Fibroblast of pulmonary artery (primary cell): ENCODE results near the gene KRTAP5-9.

Source experiments
- DNase-seq: peaks from one replicate; pipeline ENCODE4 v3.0.0-alpha.2; 2010; ENCODE audit warnings: low read depth
- H3K4me3 ChIP-seq: replicated peaks from 2 replicates; pipeline ENCODE4 v1.5.1; 2011; ENCODE audit warnings: low read depth, mild to moderate bottlenecking, control low read depth, low read length, moderate library complexity
- TF ChIP-seq, protein P1 (sequence below): IDR thresholded peaks from 2 replicates; pipeline ENCODE4 v1.5.1; 2011; ENCODE audit warnings: mild to moderate bottlenecking, control low read depth, low read length, inconsistent platforms; ENCODE audit errors: missing control alignments

KRTAP5-9 gene

DNA sequence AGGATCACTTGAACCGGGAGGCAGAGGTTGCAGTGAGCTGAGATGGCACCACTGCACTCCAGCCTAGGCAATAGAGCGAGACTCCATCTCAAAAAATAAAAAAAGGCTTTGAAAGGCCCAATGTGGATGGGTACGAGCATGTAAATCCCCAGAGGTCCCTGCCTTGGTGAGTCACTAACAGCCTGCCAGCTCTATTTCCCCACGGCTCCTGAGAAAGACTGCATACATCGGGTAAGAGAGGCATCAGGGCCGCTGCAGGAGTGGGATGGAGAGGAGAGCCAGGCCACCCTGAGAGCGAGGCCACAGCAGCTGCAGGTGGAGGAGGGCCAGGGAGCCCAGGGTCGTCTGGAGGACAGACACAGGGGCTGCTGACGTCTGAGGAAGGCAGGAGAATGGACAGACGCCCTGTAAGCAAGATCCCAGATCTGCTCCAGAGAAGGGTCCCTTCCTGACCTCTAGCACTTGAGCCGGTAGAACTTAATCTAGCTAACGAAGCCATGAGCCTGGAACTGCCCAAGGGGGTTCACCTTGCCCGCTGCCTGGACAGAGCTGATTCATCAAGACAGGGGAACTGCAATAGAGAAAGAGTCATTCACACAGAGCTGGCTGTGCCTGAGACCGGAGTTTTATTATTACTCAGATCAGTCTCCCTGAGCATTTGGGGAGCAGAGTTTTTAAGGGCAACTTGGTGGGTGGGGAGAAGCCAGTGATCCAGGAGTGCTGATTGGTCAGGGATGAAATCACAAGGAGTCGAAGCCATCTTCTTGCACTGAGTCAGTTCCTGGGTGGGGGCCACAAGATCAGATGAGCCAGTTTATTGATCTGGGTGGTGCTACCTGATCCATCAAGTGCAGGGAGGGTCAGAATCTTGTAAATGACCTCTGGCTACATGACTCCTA, 5.1 kb upstream of the KRTAP5-9 start:
- no peak for DNase-seq
- TF ChIP-seq, protein P1, sequence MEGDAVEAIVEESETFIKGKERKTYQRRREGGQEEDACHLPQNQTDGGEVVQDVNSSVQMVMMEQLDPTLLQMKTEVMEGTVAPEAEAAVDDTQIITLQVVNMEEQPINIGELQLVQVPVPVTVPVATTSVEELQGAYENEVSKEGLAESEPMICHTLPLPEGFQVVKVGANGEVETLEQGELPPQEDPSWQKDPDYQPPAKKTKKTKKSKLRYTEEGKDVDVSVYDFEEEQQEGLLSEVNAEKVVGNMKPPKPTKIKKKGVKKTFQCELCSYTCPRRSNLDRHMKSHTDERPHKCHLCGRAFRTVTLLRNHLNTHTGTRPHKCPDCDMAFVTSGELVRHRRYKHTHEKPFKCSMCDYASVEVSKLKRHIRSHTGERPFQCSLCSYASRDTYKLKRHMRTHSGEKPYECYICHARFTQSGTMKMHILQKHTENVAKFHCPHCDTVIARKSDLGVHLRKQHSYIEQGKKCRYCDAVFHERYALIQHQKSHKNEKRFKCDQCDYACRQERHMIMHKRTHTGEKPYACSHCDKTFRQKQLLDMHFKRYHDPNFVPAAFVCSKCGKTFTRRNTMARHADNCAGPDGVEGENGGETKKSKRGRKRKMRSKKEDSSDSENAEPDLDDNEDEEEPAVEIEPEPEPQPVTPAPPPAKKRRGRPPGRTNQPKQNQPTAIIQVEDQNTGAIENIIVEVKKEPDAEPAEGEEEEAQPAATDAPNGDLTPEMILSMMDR: no peak
- H3K4me3 ChIP-seq: no peak overlapping the region

DNA sequence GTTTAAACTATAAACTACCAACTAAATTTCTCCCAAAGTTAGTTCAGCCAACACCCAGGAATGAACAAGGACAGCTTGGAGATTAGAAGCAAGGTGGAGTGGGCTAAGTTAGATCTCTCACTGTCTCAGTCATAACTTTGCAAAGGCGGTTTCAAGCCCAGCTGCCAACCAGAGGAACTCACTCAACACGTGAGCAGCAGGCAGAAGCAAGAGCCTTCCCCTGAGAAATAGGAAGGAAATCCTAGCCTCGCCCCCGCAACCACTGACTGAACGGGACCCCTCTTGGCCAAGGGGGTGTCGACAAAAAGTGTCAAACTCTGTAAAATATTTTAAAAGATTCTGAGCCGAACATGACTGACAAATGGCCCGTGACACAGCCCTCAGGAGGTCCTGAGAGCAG, 4.4 kb upstream of the KRTAP5-9 start:
- H3K4me3 ChIP-seq: no peak overlapping the region
- no peak for DNase-seq
- TF ChIP-seq, protein P1: no peak

DNA sequence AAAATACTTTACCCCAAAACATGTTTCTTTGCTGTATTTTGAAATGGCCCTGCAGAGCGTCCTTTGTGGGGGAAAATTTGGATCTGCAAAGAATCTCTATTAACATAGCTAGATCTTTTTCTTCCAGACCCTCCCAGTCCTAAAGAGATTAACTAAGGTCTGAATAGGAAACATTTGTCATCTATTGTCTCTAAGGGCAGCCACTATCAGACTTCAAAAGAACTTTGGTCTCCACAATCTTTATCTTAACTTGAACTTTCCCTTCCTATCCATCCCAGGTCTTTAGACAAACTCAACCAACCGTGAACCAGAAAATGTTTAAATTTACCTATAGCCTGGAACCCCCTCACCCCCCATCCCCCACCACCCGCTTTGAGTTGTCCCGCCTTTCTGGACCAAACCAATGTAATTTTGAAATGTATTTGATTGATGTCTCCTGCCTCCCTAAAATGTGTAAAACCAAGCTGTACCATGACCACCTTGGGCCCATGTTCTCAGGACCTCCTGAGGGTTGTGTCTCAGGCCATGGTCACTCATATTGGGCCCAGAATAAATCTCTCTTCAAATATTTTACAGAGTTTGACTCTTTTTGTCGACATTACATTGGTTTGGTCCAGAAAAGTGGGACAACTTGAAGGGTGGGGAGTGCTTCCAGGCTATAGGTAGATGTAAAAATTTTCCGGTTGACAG, 3.5 kb upstream of the KRTAP5-9 start:
- TF ChIP-seq, protein P1: no peak
- no peak overlapping the region for H3K4me3 ChIP-seq
- no peak for DNase-seq

DNA sequence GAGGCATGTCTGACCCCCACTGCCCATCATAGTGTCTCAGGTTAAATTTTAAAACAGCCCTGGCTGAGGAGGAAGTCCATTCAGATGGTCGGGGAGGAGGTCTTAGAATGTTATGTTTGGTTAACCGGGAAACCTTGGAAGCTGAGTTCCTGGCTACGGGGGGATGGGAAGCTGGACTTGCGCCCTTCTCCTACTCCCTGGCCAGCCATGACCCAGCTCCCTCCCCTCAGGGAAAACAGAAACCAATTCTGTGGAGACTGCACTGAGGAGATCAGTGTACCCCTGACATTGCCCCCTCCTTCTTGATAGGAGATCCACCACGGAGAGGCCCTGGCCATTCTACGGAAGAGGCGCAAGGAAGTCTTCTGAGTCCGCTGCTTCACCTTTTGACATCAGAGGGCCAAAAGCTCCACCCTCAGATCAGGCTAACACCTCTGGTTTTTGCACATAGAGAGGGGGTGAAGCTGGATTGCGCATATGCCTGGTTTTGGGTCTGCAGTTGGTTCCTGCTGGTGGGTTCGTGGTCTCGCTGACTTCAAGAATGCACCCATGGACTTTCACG, 2.7 kb upstream of the KRTAP5-9 start:
- DNase-seq: no peak
- no peak overlapping the region for H3K4me3 ChIP-seq
- TF ChIP-seq, protein P1: no peak

DNA sequence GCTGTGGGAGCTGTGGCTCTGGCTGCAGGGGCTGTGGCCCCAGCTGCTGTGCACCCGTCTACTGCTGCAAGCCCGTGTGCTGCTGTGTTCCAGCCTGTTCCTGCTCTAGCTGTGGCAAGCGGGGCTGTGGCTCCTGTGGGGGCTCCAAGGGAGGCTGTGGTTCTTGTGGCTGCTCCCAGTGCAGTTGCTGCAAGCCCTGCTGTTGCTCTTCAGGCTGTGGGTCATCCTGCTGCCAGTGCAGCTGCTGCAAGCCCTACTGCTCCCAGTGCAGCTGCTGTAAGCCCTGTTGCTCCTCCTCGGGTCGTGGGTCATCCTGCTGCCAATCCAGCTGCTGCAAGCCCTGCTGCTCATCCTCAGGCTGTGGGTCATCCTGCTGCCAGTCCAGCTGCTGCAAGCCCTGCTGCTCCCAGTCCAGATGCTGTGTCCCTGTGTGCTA, 514 bp downstream of the KRTAP5-9 start:
- no peak overlapping the region for H3K4me3 ChIP-seq
- TF ChIP-seq, protein P1: no peak
- no peak for DNase-seq

DNA sequence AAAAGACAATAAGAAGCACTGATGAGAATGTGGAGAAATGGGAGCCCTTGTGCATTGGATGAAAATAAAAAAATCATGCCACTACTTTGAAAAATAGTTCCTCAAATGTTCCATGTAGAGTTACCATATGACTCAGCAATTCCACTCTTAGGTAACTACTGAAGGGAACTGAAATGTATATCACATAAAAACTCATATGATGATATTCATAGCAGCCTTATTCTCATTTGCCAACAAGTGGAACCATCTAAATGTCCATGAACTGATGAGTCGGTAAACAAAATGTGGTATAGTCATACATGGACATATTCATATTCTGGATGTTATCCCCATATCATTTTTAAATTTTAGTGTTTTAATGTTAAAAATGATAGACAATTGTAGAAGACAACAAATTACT, 3.5 kb downstream of the KRTAP5-9 start:
- H3K4me3 ChIP-seq: no peak overlapping the region
- no peak for DNase-seq
- TF ChIP-seq, protein P1: no peak
